MM.1S (cell line): Measurements from ENCODE around the gene EIPR1.

Experiments
- DNase-seq: peaks from one replicate; pipeline ENCODE4 v3.0.0-alpha.2; 2015
- H2AFZ ChIP-seq: fragments of 300-600 bp; sonication (generic); 2 replicates; pipeline ENCODE4 v1.6.0; 2016; ENCODE audit warnings: antibody characterized with exemption, low read length
- H3F3A ChIP-seq: fragments of 300-600 bp; sonication (generic); 2 replicates; pipeline ENCODE4 v1.6.1; 2016; ENCODE audit warnings: mild to moderate bottlenecking, antibody characterized with exemption, low read length, moderate library complexity, mixed read lengths; ENCODE audit not compliant: insufficient read depth
- H3K27ac ChIP-seq: fragments of 300-600 bp; sonication (generic); 2 replicates; pipeline ENCODE4 v1.5.1; 2016; ENCODE audit warnings: mild to moderate bottlenecking, low read length
- H3K27me3 ChIP-seq: fragments of 300-600 bp; sonication (generic); replicated peaks from 2 replicates; pipeline ENCODE4 v1.6.0; 2016; ENCODE audit warnings: low read length; ENCODE audit not compliant: insufficient read depth
- H3K36me3 ChIP-seq: fragments of 300-600 bp; sonication (generic); replicated peaks from 2 replicates; pipeline ENCODE4 v1.6.1; 2016; ENCODE audit warnings: mild to moderate bottlenecking, low read length, mixed read lengths; ENCODE audit not compliant: insufficient read depth
- H3K4me1 ChIP-seq: fragments of 300-600 bp; sonication (generic); 2 replicates; pipeline ENCODE4 v1.6.1; 2016; ENCODE audit warnings: low read length, mixed read lengths
- H3K4me2 ChIP-seq: fragments of 300-600 bp; sonication (generic); 2 replicates; pipeline ENCODE4 v1.6.0; 2016; ENCODE audit warnings: low read depth, low read length
- H3K4me3 ChIP-seq: fragments of 300-600 bp; sonication (generic); 2 replicates; pipeline ENCODE4 v1.5.1; 2016; ENCODE audit warnings: low read length, mixed read lengths
- H3K79me2 ChIP-seq: fragments of 300-600 bp; sonication (generic); 2 replicates; pipeline ENCODE4 v1.6.1; 2016; ENCODE audit warnings: mixed run types, low read length, mixed read lengths
- H3K9ac ChIP-seq: fragments of 300-600 bp; sonication (generic); 2 replicates; pipeline ENCODE4 v1.6.1; 2016; ENCODE audit warnings: low read length, mixed read lengths
- H3K9me2 ChIP-seq: fragments of 300-600 bp; sonication (generic); replicated peaks from 2 replicates; pipeline ENCODE4 v1.6.1; 2016; ENCODE audit warnings: mild to moderate bottlenecking, low read length, mixed read lengths; ENCODE audit not compliant: insufficient read depth
- H3K9me3 ChIP-seq: fragments of 300-600 bp; sonication (generic); replicated peaks from 2 replicates; pipeline ENCODE4 v1.6.1; 2016; ENCODE audit warnings: mild to moderate bottlenecking, low read length, mixed read lengths; ENCODE audit not compliant: insufficient read depth
- H4K20me1 ChIP-seq: fragments of 300-600 bp; sonication (generic); 2 replicates; pipeline ENCODE4 v1.6.1; 2016; ENCODE audit warnings: mild to moderate bottlenecking, low read length, moderate library complexity, mixed read lengths; ENCODE audit not compliant: insufficient read depth
- CTCF ChIP-seq: fragments of 300-600 bp; sonication (generic); IDR thresholded peaks from 2 replicates; pipeline ENCODE4 v1.5.1; 2016; ENCODE audit warnings: antibody characterized with exemption, low read length, mixed read lengths
- EZH2 ChIP-seq: fragments of 300-600 bp; sonication (generic); optimal IDR thresholded peaks from 2 replicates; pipeline ENCODE3; 2017; ENCODE audit warnings: low read depth, mild to moderate bottlenecking, antibody characterized with exemption, low read length, mixed read lengths
- EZH2phosphoT487 ChIP-seq: fragments of 300-600 bp; sonication (generic); IDR thresholded peaks from 2 replicates; pipeline ENCODE4 v1.6.1; 2018; ENCODE audit warnings: antibody characterized with exemption, low read length

EIPR1 gene

GRCh38 chr2:3325458-3326181 lies 52.0 kb downstream of the EIPR1 start:
- Histone ChIP-seq H3K79me2 (no peaks in the 10 kb centered on the region), H3K27me3 (no peaks in the 10 kb centered on the region), H3K9me3 (no peaks in the 10 kb centered on the region), H3K9me2 (no peaks in the 10 kb centered on the region), H4K20me1 (no peaks in the 10 kb centered on the region), H3K36me3 (no peaks in the 10 kb centered on the region), H3K9ac (no peak overlapping the region), H3K4me2 (no peak overlapping the region), H3F3A (no peaks in the 10 kb centered on the region), H2AFZ (no peak overlapping the region), H3K4me3 (no peak overlapping the region), H3K27ac (no peak overlapping the region), H3K4me1 (no peaks in the 10 kb centered on the region)
- TF ChIP-seq EZH2 (no peak), EZH2phosphoT487 (no peak), CTCF (no peak)
- no peak for DNase-seq

GRCh38 chr2:3324404-3325281 lies 53.0 kb downstream of the EIPR1 start:
- Histone ChIP-seq H3K9me3 (no peaks in the 10 kb centered on the region), H3F3A (no peaks in the 10 kb centered on the region), H3K79me2 (no peaks in the 10 kb centered on the region), H3K27me3 (no peaks in the 10 kb centered on the region), H3K4me2 (no peak overlapping the region), H2AFZ (no peak overlapping the region), H3K27ac (no peak overlapping the region), H3K4me1 (no peaks in the 10 kb centered on the region), H3K4me3 (no peak overlapping the region), H3K9me2 (no peaks in the 10 kb centered on the region), H3K36me3 (no peaks in the 10 kb centered on the region), H3K9ac (no peak overlapping the region), H4K20me1 (no peaks in the 10 kb centered on the region)
- no peak for DNase-seq
- TF ChIP-seq EZH2 (no peak), EZH2phosphoT487 (no peak), CTCF (no peak)

GRCh38 chr2:3324036-3324386 lies 53.6 kb downstream of the EIPR1 start:
- no peak for DNase-seq
- no peaks in the 10 kb centered on the region for H3K79me2 ChIP-seq
- no peaks in the 10 kb centered on the region for H3K36me3 ChIP-seq
- no peak overlapping the region for H3K4me2 ChIP-seq
- TF ChIP-seq EZH2 = no peak
- TF ChIP-seq CTCF = no peak
- no peak for TF ChIP-seq EZH2phosphoT487
- H3F3A ChIP-seq = no peaks in the 10 kb centered on the region
- no peaks in the 10 kb centered on the region for H3K9me2 ChIP-seq
- H3K9me3 ChIP-seq = no peaks in the 10 kb centered on the region
- H3K4me3 ChIP-seq = no peak overlapping the region
- H4K20me1 ChIP-seq = no peaks in the 10 kb centered on the region
- no peak overlapping the region for H3K27ac ChIP-seq
- H3K4me1 ChIP-seq = no peaks in the 10 kb centered on the region
- H2AFZ ChIP-seq = no peak overlapping the region
- H3K27me3 ChIP-seq = no peaks in the 10 kb centered on the region
- H3K9ac ChIP-seq = no peak overlapping the region
